HepG2 (cell line): Measurements from ENCODE around the gene IL1RAP. TPM values are rescaled to one million over a fixed set of nuclear protein-coding genes. Genes with fewer than 3 reads are reported as not detected.

ENCODE experiments used
- ARNTL ChIP-seq: sonication (generic); formaldehyde crosslinking; IDR thresholded peaks from 2 replicates; pipeline ENCODE4 v1.4.0; 2020; ENCODE audit warnings: mild to moderate bottlenecking, missing genetic modification reagents
- ZFYVE20 ChIP-seq: sonication (generic); formaldehyde crosslinking; IDR thresholded peaks from 2 replicates; pipeline ENCODE4 v1.8.0; 2023; ENCODE audit warnings: low read depth, mild to moderate bottlenecking, moderate library complexity, missing genetic modification reagents, borderline replicate concordance
- ZNF740 ChIP-seq: sonication (generic); formaldehyde crosslinking; IDR thresholded peaks from 2 replicates; pipeline ENCODE4 v1.4.0; 2020; ENCODE audit warnings: missing genetic modification reagents
- polyA plus RNA-seq, 8 experiments: library from polyadenylated mRNA; depleted of rRNA in 3 of 8; stranded (reverse) in 7 of 8; unstranded in 1 of 8; fragments of >200 nt; fragmentation: Illumina TruSeq in 4 of 8; extraction: Trizol in 4 of 8; gene quantifications; 2 replicates each; pipeline versions ENCODE4 v1.2.1 to v1.2.3, GENCODE V29; 2011 to 2016; ENCODE audit warnings: low read depth in 4 of 8, missing spikeins in 1 of 8, mixed read lengths in 1 of 8; ENCODE audit not compliant: insufficient read depth in 1 of 8
- total RNA-seq, 5 experiments: library from RNA; depleted of rRNA; stranded (reverse); fragments of >200 nt; fragmentation: Illumina TruSeq; extraction: Trizol; gene quantifications; 2 replicates each; pipeline ENCODE4 v1.2.3, GENCODE V29; 2016; ENCODE audit warnings: low read depth in 1 of 5
- TF ChIP-seq, protein P1 (sequence below): sonication (generic); formaldehyde crosslinking; IDR thresholded peaks from one replicate; pipeline ENCODE4 v1.5.1; 2020; ENCODE audit warnings: mild to moderate bottlenecking, missing genetic modification reagents; ENCODE audit errors: not compliant biosample characterization

Gene IL1RAP
- total and polyA plus RNA-seq, 2 of the 13 experiments (the other 11 are each of a cell fraction or from before 2014, with no cell fraction given) = 18.3 to 54.9 TPM

DNA sequence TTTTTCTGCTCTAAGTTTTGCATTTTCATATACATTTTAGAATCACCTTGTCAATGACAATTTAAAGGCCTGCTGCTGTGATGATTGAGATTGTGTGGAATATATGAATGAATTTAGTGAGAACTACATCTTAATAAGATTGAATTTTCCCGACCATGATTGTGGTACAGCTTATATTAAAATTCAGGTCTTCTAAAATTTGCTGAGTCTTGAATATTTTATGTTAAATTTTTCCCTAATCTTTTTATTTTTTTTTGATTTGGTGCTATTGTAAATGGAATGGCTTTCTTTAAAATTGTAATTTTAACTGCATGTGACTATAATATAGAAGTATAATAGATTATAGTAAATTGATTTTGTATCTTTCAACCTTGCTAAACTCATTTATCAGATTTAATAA is 172.1 kb downstream of the IL1RAP start (continued):
- TF ChIP-seq, protein P1, sequence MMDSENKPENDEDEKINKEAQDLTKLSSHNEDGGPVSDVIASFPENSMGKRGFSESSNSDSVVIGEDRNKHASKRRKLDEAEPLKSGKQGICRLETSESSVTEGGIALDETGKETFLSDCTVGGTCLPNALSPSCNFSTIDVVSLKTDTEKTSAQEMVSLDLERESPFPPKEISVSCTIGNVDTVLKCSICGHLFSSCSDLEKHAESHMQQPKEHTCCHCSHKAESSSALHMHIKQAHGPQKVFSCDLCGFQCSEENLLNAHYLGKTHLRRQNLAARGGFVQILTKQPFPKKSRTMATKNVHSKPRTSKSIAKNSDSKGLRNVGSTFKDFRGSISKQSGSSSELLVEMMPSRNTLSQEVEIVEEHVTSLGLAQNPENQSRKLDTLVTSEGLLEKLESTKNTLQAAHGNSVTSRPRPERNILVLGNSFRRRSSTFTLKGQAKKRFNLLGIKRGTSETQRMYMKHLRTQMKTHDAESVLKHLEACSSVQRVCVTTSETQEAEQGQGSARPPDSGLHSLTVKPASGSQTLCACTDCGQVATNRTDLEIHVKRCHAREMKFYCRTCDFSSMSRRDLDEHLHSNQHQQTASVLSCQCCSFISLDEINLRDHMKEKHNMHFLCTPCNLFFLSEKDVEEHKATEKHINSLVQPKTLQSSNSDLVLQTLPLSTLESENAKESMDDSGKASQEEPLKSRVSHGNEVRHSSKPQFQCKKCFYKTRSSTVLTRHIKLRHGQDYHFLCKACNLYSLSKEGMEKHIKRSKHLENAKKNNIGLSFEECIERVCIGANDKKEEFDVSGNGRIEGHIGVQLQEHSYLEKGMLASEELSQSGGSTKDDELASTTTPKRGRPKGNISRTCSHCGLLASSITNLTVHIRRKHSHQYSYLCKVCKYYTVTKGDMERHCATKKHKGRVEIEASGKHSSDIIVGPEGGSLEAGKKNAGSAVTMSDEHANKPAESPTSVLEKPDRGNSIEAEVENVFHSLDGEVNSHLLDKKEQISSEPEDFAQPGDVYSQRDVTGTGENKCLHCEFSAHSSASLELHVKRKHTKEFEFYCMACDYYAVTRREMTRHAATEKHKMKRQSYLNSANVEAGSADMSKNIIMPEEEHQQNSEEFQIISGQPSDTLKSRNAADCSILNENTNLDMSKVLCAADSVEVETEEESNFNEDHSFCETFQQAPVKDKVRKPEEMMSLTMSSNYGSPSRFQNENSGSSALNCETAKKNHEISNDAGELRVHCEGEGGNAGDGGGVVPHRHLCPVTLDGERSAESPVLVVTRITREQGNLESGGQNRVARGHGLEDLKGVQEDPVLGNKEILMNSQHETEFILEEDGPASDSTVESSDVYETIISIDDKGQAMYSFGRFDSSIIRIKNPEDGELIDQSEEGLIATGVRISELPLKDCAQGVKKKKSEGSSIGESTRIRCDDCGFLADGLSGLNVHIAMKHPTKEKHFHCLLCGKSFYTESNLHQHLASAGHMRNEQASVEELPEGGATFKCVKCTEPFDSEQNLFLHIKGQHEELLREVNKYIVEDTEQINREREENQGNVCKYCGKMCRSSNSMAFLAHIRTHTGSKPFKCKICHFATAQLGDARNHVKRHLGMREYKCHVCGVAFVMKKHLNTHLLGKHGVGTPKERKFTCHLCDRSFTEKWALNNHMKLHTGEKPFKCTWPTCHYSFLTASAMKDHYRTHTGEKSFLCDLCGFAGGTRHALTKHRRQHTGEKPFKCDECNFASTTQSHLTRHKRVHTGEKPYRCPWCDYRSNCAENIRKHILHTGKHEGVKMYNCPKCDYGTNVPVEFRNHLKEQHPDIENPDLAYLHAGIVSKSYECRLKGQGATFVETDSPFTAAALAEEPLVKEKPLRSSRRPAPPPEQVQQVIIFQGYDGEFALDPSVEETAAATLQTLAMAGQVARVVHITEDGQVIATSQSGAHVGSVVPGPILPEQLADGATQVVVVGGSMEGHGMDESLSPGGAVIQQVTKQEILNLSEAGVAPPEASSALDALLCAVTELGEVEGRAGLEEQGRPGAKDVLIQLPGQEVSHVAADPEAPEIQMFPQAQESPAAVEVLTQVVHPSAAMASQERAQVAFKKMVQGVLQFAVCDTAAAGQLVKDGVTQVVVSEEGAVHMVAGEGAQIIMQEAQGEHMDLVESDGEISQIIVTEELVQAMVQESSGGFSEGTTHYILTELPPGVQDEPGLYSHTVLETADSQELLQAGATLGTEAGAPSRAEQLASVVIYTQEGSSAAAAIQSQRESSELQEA (CRISPR knock-in tag) = no peak
- no peak for TF ChIP-seq ZFYVE20 (CRISPR knock-in tag)
- no peak for TF ChIP-seq ARNTL (CRISPR knock-in tag)
- TF ChIP-seq ZNF740 (CRISPR knock-in tag) = no peak
